WERI-Rb-1 (cell line): ENCODE measurements around the gene IL1RAPL2.

ENCODE experiments used
- DNase-seq: peaks from one replicate; pipeline ENCODE4 v3.0.0-alpha.2; 2020
- H3K27ac ChIP-seq: fragments of 250-450 bp; sonication (Bioruptor Pico); 2 replicates; pipeline ENCODE4 v1.5.1; 2020; ENCODE audit warnings: mild to moderate bottlenecking, moderate library complexity
- H3K27me3 ChIP-seq: fragments of 250-450 bp; sonication (Bioruptor Pico); 2 replicates; pipeline ENCODE4 v1.5.1; 2021; ENCODE audit warnings: mild to moderate bottlenecking, low read depth, moderate library complexity; ENCODE audit not compliant: insufficient read depth, severe bottlenecking
- H3K36me3 ChIP-seq: fragments of 250-450 bp; sonication (Bioruptor Pico); 2 replicates; pipeline ENCODE4 v1.5.1; 2020; ENCODE audit warnings: mild to moderate bottlenecking, moderate library complexity
- H3K4me3 ChIP-seq: 2 replicates; pipeline ENCODE4 v1.5.1; 2011; ENCODE audit warnings: low read depth, mild to moderate bottlenecking, control low read depth, low read length
- H3K9me3 ChIP-seq: fragments of 250-450 bp; sonication (Bioruptor Pico); 2 replicates; pipeline ENCODE4 v1.5.1; 2021; ENCODE audit warnings: mild to moderate bottlenecking, moderate library complexity; ENCODE audit not compliant: severe bottlenecking
- CTCF ChIP-seq: IDR thresholded peaks from 2 replicates; pipeline ENCODE4 v1.5.1; 2011; ENCODE audit warnings: low read depth, mild to moderate bottlenecking, control low read depth, inconsistent platforms, low read length

IL1RAPL2 gene

GRCh38 chrX:105219454-105220401, 653.7 kb downstream of the IL1RAPL2 start:
- no peak for TF ChIP-seq CTCF
- no peak overlapping the region for H3K27ac ChIP-seq

GRCh38 chrX:105220636-105221035, 654.6 kb downstream of the IL1RAPL2 start, which contains the start of gene TEX13A:
TSS of gene TEX13A (minus strand) at chrX:105220694. CDS start at chrX:105220397, 297 bp downstream.
- peaks cover 30% of the 10 kb centered on the region for H3K27me3 ChIP-seq
- no peaks in the 10 kb centered on the region for H3K9me3 ChIP-seq
- no peaks in the 10 kb centered on the region for H3K36me3 ChIP-seq
- no peak for DNase-seq
- no peak within 1 kb of the TSS for H3K27ac ChIP-seq
- H3K4me3 ChIP-seq: no peak within 1 kb of the TSS
- TF ChIP-seq CTCF: no peak

More at GRCh38 chrX:105219454-105220401, 653.7 kb downstream of the IL1RAPL2 start:
- H3K9me3 ChIP-seq: no peaks in the 10 kb centered on the region
- DNase-seq: no peak
- H3K36me3 ChIP-seq: no peaks in the 10 kb centered on the region
- H3K4me3 ChIP-seq: no peak overlapping the region
- peaks cover 30% of the 10 kb centered on the region for H3K27me3 ChIP-seq

- no peak for TF ChIP-seq CTCF
- no peak for DNase-seq
- no peak overlapping the region for H3K4me3 ChIP-seq
- no peak overlapping the region for H3K27ac ChIP-seq
- H3K9me3 ChIP-seq: no peaks in the 10 kb centered on the region
- H3K27me3 ChIP-seq: peaks cover 30% of the 10 kb centered on the region
- no peaks in the 10 kb centered on the region for H3K36me3 ChIP-seq
These were observed 655.4 kb downstream of the IL1RAPL2 start for GRCh38 chrX:105221374-105221773.

- H3K36me3 ChIP-seq: no peaks in the 10 kb centered on the region
- H3K27ac ChIP-seq: no peak overlapping the region
- DNase-seq: no peak
- no peak overlapping the region for H3K4me3 ChIP-seq
- peaks cover 24% of the 10 kb centered on the region for H3K27me3 ChIP-seq
- H3K9me3 ChIP-seq: no peaks in the 10 kb centered on the region
- no peak for TF ChIP-seq CTCF
These were observed 660.5 kb downstream of the IL1RAPL2 start for GRCh38 chrX:105226499-105226898.

GRCh38 chrX:105228602-105229001, 662.6 kb downstream of the IL1RAPL2 start:
- no peak for TF ChIP-seq CTCF
- H3K27ac ChIP-seq: no peak overlapping the region
- no peaks in the 10 kb centered on the region for H3K36me3 ChIP-seq
- H3K4me3 ChIP-seq: no peak overlapping the region
- DNase-seq: no peak
- no peaks in the 10 kb centered on the region for H3K9me3 ChIP-seq
- peaks cover 37% of the 10 kb centered on the region for H3K27me3 ChIP-seq
